Embryonic facial prominence (tissue), 1 donor: ENCODE results near the gene OR4D10.

ENCODE experiments used
- DNase-seq: peaks from one replicate; pipeline ENCODE4 v3.0.0-alpha.2; 2016; ENCODE audit errors: extremely low spot score

Gene OR4D10

DNA sequence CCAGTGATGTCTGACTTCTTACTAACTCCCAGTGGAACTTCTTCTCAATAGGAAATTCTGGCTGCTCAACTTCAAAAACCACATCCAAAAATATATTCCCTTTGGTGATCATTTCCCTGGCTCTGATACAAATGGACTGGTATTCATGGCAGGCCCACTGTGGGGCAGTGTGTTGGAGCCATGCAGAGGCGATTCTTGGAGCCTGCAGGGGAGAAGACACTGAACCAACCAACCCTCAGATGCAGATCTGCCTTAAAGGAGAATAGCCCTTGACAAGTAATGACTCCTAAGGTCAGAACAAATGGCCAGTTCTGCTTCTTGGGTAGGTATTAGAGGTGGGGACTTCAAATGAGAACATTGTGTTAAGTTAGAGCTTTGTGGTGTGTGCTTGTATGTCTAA is 50.4 kb downstream of the OR4D10 start:
- no peak for DNase-seq

DNA sequence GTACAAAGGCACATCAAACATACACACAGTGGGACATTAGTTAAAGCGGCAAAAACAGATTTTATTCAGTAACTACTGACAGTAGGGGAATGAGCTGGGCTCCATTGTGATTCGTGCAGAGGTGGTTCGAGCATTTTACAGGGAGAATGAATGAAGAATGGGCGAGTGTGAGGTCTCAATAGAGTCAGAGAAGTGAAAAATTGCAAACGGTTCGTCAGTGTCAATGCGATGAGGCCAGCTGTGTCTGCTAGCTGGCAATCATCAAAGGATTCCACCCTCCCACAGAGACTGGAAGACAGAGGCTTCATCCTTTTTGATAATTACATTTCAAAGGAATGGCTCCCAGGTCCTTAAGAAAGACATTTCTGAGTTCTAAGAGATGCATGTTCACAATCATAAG is 55.6 kb downstream of the OR4D10 start:
- no peak for DNase-seq
